H9 (cell line): ENCODE results near the gene KLF2. TPM values are rescaled to one million over a fixed set of nuclear protein-coding genes. Genes with fewer than 3 reads are reported as not detected.
A peak's percentile ranks its signal among the peaks of the same experiment; 100 is the strongest.

Source experiments
- DNase-seq: peaks from one replicate; pipeline ENCODE4 v3.0.0-alpha.2; 2017
- H2AFZ ChIP-seq: one replicate; pipeline ENCODE4 v1.6.1; 2013; ENCODE audit warnings: mild to moderate bottlenecking, low read length, control low read depth, moderate library complexity
- H2AK5ac ChIP-seq: 2 replicates; pipeline ENCODE4 v1.6.1; 2013; ENCODE audit warnings: low read length, control low read depth, mixed read lengths; ENCODE audit not compliant: insufficient read length
- H2BK120ac ChIP-seq: one replicate; pipeline ENCODE4 v1.6.1; 2013; ENCODE audit warnings: low read depth, mild to moderate bottlenecking, low read length, control low read depth, inconsistent platforms; ENCODE audit not compliant: poor library complexity, severe bottlenecking
- H2BK12ac ChIP-seq: 2 replicates; pipeline ENCODE4 v1.6.1; 2013; ENCODE audit warnings: low read length, control low read depth, mixed read lengths, low read depth; ENCODE audit not compliant: insufficient read length
- H2BK15ac ChIP-seq: 2 replicates; pipeline ENCODE4 v1.6.1; 2013; ENCODE audit warnings: low read depth, low read length, control low read depth
- H2BK20ac ChIP-seq: one replicate; pipeline ENCODE4 v1.6.1; 2013; ENCODE audit warnings: low read depth, mild to moderate bottlenecking, low read length, control low read depth, inconsistent platforms; ENCODE audit not compliant: poor library complexity, severe bottlenecking
- H2BK5ac ChIP-seq: 2 replicates; pipeline ENCODE4 v1.6.1; 2013; ENCODE audit warnings: low read length, control low read depth, mixed read lengths; ENCODE audit not compliant: insufficient read length
- H3K14ac ChIP-seq: 2 replicates; pipeline ENCODE4 v1.6.1; 2013; ENCODE audit warnings: low read length, control low read depth; ENCODE audit not compliant: insufficient read depth
- H3K18ac ChIP-seq: 2 replicates; pipeline ENCODE4 v1.6.1; 2013; ENCODE audit warnings: low read depth, mild to moderate bottlenecking, mixed read lengths, low read length, control low read depth; ENCODE audit not compliant: insufficient read length
- H3K23ac ChIP-seq: 2 replicates; pipeline ENCODE4 v1.6.1; 2013; ENCODE audit warnings: low read length, control low read depth, mixed read lengths, low read depth; ENCODE audit not compliant: insufficient read length
- H3K23me2 ChIP-seq: 2 replicates; pipeline ENCODE4 v1.6.1; 2013; ENCODE audit warnings: low read depth, mild to moderate bottlenecking, mixed read lengths, low read length, control low read depth; ENCODE audit not compliant: insufficient read length, poor library complexity, severe bottlenecking
- H3K27ac ChIP-seq: 2 replicates; pipeline ENCODE4 v1.5.1; 2013; ENCODE audit warnings: low read length, control low read depth, mixed read lengths, low read depth; ENCODE audit not compliant: insufficient read length
- H3K27me3 ChIP-seq: 2 replicates; pipeline ENCODE4 v1.6.1; 2013; ENCODE audit warnings: low read length, control low read depth, inconsistent platforms; ENCODE audit not compliant: insufficient read depth
- H3K4ac ChIP-seq: 2 replicates; pipeline ENCODE4 v1.6.1; 2013; ENCODE audit warnings: low read depth, mild to moderate bottlenecking, control low read depth, inconsistent platforms, low read length, moderate library complexity
- H3K4me1 ChIP-seq: 2 replicates; pipeline ENCODE4 v1.6.1; 2013; ENCODE audit warnings: low read length, control low read depth, inconsistent platforms; ENCODE audit not compliant: insufficient read depth
- H3K4me2 ChIP-seq: 2 replicates; pipeline ENCODE4 v1.6.1; 2013; ENCODE audit warnings: low read length, control low read depth, mixed read lengths; ENCODE audit not compliant: insufficient read length, insufficient read depth
- H3K56ac ChIP-seq: 2 replicates; pipeline ENCODE4 v1.6.1; 2013; ENCODE audit warnings: low read depth, mild to moderate bottlenecking, mixed read lengths, low read length, control low read depth; ENCODE audit not compliant: insufficient read length
- H3K79me1 ChIP-seq: 2 replicates; pipeline ENCODE4 v1.6.1; 2013; ENCODE audit warnings: low read depth, mild to moderate bottlenecking, moderate library complexity, low read length, control low read depth, inconsistent platforms; ENCODE audit not compliant: insufficient read depth, poor library complexity, severe bottlenecking
- H3K79me2 ChIP-seq: 2 replicates; pipeline ENCODE4 v1.6.1; 2013; ENCODE audit warnings: low read length, control low read depth, inconsistent platforms; ENCODE audit not compliant: insufficient read depth
- H3K9ac ChIP-seq: 2 replicates; pipeline ENCODE4 v1.6.1; 2013; ENCODE audit warnings: low read length, control low read depth, mixed read lengths; ENCODE audit not compliant: insufficient read length; ENCODE audit errors: extremely low read depth
- H3K9me3 ChIP-seq: one replicate; pipeline ENCODE4 v1.6.1; 2013; ENCODE audit warnings: low read depth, low read length, inconsistent platforms; ENCODE audit not compliant: control insufficient read depth
- H3T11ph ChIP-seq: one replicate; pipeline ENCODE4 v1.6.1; 2013; ENCODE audit warnings: mild to moderate bottlenecking, low read length, control low read depth, inconsistent platforms
- H4K20me1 ChIP-seq: one replicate; pipeline ENCODE4 v1.6.1; 2013; ENCODE audit not compliant: control insufficient read depth, insufficient read length, insufficient read depth
- H4K5ac ChIP-seq: 2 replicates; pipeline ENCODE4 v1.6.1; 2013; ENCODE audit warnings: low read depth, mild to moderate bottlenecking, mixed read lengths, low read length, control low read depth; ENCODE audit not compliant: insufficient read length
- H4K8ac ChIP-seq: replicated peaks from 2 replicates; pipeline ENCODE4 v1.6.1; 2013; ENCODE audit warnings: low read length, control low read depth, mixed read lengths, low read depth; ENCODE audit not compliant: insufficient read length
- H4K91ac ChIP-seq: 2 replicates; pipeline ENCODE4 v1.6.1; 2013; ENCODE audit warnings: low read depth, mild to moderate bottlenecking, moderate library complexity, mixed read lengths, low read length, control low read depth; ENCODE audit not compliant: insufficient read length
- H3K27ac Mint-ChIP-seq, 3 experiments: 2 replicates in 2 of 3; 3 replicates in 1 of 3; pipeline ENCODE4 v1.8.0; 2020 to 2021; ENCODE audit warnings: mixed read lengths in 3 of 3, mild to moderate bottlenecking in 1 of 3, moderate library complexity in 1 of 3
- H3K27me3 Mint-ChIP-seq: 2 replicates; pipeline ENCODE4 v1.8.0; 2021; ENCODE audit warnings: low read depth, mild to moderate bottlenecking, moderate library complexity, mixed read lengths
- H3K36me3 Mint-ChIP-seq, 3 experiments: 2 replicates in 2 of 3; 3 replicates in 1 of 3; pipeline ENCODE4 v1.8.0; 2020 to 2021; ENCODE audit warnings: low read depth in 3 of 3, mixed read lengths in 3 of 3; ENCODE audit not compliant: insufficient read depth in 1 of 3
- H3K4me1 Mint-ChIP-seq, 2 experiments: 2 replicates each; pipeline ENCODE4 v1.8.0; 2020; ENCODE audit warnings: mixed read lengths in 2 of 2
- H3K4me3 Mint-ChIP-seq, 2 experiments: 2 replicates in 1 of 2; 3 replicates in 1 of 2; pipeline ENCODE4 v1.8.0; 2020 to 2021; ENCODE audit warnings: mild to moderate bottlenecking in 2 of 2, mixed read lengths in 2 of 2, moderate library complexity in 1 of 2
- H3K9me3 Mint-ChIP-seq, 2 experiments: 2 replicates in 1 of 2; 3 replicates in 1 of 2; pipeline ENCODE4 v1.8.0; 2020; ENCODE audit warnings: mild to moderate bottlenecking in 2 of 2, mixed read lengths in 2 of 2, moderate library complexity in 1 of 2
- CTCF ChIP-seq: fragments of 200-600 bp; sonication (generic); conservative IDR thresholded peaks from 3 replicates; pipeline ENCODE4 v1.8.0; 2021; ENCODE audit warnings: antibody characterized with exemption, mild to moderate bottlenecking
- WGBS: extraction: QIAGEN DNeasy Blood & Tissue Kit; methylation state at CpG from one replicate; pipeline ENCODE4 v1.1.7; 2013; ENCODE audit warnings: missing lambda C conversion rate, low lambda C conversion rate, mixed read lengths; ENCODE audit not compliant: insufficient read length; ENCODE audit errors: extremely low coverage; 5-methylcytosine and 5-hydroxymethylcytosine counted together
- total RNA-seq: library from RNA; stranded (reverse); gene quantifications from 2 replicates; pipeline ENCODE4 v1.2.1, GENCODE V29; 2021

The KLF2 gene
- total RNA-seq, 1 experiment from 2014 or later: 0.33 TPM

GRCh38 chr19:16289594-16289993 lies 35.0 kb upstream of the KLF2 start:
- Mint-ChIP-seq H3K4me1 (peaks cover 3 to 21% of the 10 kb centered on the region in 2 experiments), H3K27ac (peak overlapping the region in 2 of 3 experiments; percentile 35 to 59; a peak in 2 of 7 replicates)

More at GRCh38 chr19:16289594-16289993, 35.0 kb upstream of the KLF2 start:
- Histone ChIP-seq H3K9ac (no peak overlapping the region), H3K9me3 (no peaks in the 10 kb centered on the region), H2AK5ac (no peak overlapping the region), H2BK120ac (no peak overlapping the region), H3K27me3 (no peaks in the 10 kb centered on the region), H3K4me1 (no peaks in the 10 kb centered on the region), H3K56ac (no peak overlapping the region), H3K4me2 (no peak overlapping the region), H2BK5ac (no peak overlapping the region), H3T11ph (no peak overlapping the region), H3K4ac (no peak overlapping the region), H4K91ac (no peak overlapping the region), H3K79me2 (no peaks in the 10 kb centered on the region), H3K79me1 (no peaks in the 10 kb centered on the region), H3K14ac (no peak overlapping the region), H4K5ac (no peak overlapping the region), H4K20me1 (no peaks in the 10 kb centered on the region), H4K8ac (no peak overlapping the region), H3K27ac (no peak overlapping the region), H3K23ac (no peak overlapping the region), H3K18ac (no peak overlapping the region), H2BK20ac (no peak overlapping the region), H2BK12ac (no peak overlapping the region), H2BK15ac (no peak overlapping the region), H2AFZ (no peak overlapping the region), H3K23me2 (no peaks in the 10 kb centered on the region)
- Mint-ChIP-seq H3K9me3 (no peaks in the 10 kb centered on the region; a peak in 2 of 5 replicates), H3K4me3 (no peak overlapping the region), H3K36me3 (no peaks in the 10 kb centered on the region), H3K27me3 (peaks cover 6% of the 10 kb centered on the region)
- DNase-seq: no peak
- WGBS: no CpG with 5 or more reads among the region's 7 CpGs
- TF ChIP-seq CTCF: no peak
